ENCODE data around the gene HDAC1. TPM values are rescaled to one million over a fixed set of nuclear protein-coding genes. Genes with fewer than 3 reads are reported as not detected.

The HDAC1 gene
- total and polyA plus RNA-seq, 2 of the 13 experiments (the other 11 are each of a cell fraction or from before 2014, with no cell fraction given): 93.5 to 189 TPM

DNA sequence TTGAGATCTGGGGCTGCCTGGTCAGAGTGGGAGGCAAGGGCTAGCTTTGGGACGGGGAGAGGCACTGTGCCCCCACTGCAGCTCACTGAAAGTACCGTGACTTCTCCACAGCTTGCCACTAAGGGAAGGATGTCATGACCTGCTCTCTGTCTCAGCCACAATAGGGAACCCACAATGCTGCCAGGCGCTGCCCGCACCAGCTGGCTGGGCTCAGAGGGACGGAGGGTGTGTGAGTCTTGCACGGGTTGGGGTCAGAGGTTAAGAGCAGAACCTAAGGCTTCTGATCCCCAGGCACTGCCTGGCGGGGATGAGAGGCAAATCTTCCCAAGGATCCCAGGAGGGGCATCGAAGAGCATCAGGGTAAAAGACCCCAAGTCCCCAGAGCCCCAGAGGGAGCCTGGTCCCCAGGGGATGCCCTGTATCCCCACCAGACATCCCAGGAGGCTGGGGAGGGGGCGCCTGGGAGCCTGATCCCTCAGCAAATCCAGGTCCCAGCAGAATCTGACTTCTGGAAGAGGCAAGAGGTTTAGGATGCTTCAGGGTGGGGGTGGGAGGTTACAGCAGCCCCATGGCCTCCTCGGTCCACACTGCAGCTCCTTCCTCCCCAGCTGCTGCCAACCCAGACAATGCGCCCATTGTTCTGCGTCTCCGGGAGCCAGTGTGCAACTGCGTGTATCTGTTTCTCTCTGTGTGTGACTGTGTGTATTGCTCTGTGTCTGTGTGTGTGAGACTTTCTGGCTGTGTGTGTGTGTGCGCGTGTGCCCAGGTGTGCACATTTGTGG lies 46.2 kb downstream of the HDAC1 start (continued):
- no peak for TF ChIP-seq HNF4G (IDR thresholded peaks at IDR 0.05; ENCODE audit: borderline replicate concordance, low read depth, low read length)
- no peak for TF ChIP-seq HNF4G (CRISPR knock-in tag; IDR thresholded peaks at IDR 0.05; ENCODE audit: borderline replicate concordance, low read depth)
- TF ChIP-seq SALL2 (CRISPR knock-in tag; IDR thresholded peaks at IDR 0.05): 0 out of 2 replicates have a peak, but pooled peaks have one; percentile 43
- TF ChIP-seq ZSCAN21 (CRISPR knock-in tag; IDR thresholded peaks at IDR 0.05; ENCODE audit: borderline replicate concordance): no peak
- no peak for TF ChIP-seq SNAPC2 (CRISPR knock-in tag; IDR thresholded peaks at IDR 0.05)
- 0 out of 2 replicates have a peak, but pooled peaks have one; percentile 13 for TF ChIP-seq SALL1 (CRISPR knock-in tag; IDR thresholded peaks at IDR 0.05)
- TF ChIP-seq NKX3-1 (CRISPR knock-in tag; IDR thresholded peaks at IDR 0.05): no peak
- TF ChIP-seq ZNF10 (CRISPR knock-in tag; IDR thresholded peaks at IDR 0.05; ENCODE audit: borderline replicate concordance, low read depth): no peak
- TF ChIP-seq, protein P1, sequence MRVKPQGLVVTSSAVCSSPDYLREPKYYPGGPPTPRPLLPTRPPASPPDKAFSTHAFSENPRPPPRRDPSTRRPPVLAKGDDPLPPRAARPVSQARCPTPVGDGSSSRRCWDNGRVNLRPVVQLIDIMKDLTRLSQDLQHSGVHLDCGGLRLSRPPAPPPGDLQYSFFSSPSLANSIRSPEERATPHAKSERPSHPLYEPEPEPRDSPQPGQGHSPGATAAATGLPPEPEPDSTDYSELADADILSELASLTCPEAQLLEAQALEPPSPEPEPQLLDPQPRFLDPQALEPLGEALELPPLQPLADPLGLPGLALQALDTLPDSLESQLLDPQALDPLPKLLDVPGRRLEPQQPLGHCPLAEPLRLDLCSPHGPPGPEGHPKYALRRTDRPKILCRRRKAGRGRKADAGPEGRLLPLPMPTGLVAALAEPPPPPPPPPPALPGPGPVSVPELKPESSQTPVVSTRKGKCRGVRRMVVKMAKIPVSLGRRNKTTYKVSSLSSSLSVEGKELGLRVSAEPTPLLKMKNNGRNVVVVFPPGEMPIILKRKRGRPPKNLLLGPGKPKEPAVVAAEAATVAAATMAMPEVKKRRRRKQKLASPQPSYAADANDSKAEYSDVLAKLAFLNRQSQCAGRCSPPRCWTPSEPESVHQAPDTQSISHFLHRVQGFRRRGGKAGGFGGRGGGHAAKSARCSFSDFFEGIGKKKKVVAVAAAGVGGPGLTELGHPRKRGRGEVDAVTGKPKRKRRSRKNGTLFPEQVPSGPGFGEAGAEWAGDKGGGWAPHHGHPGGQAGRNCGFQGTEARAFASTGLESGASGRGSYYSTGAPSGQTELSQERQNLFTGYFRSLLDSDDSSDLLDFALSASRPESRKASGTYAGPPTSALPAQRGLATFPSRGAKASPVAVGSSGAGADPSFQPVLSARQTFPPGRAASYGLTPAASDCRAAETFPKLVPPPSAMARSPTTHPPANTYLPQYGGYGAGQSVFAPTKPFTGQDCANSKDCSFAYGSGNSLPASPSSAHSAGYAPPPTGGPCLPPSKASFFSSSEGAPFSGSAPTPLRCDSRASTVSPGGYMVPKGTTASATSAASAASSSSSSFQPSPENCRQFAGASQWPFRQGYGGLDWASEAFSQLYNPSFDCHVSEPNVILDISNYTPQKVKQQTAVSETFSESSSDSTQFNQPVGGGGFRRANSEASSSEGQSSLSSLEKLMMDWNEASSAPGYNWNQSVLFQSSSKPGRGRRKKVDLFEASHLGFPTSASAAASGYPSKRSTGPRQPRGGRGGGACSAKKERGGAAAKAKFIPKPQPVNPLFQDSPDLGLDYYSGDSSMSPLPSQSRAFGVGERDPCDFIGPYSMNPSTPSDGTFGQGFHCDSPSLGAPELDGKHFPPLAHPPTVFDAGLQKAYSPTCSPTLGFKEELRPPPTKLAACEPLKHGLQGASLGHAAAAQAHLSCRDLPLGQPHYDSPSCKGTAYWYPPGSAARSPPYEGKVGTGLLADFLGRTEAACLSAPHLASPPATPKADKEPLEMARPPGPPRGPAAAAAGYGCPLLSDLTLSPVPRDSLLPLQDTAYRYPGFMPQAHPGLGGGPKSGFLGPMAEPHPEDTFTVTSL (CRISPR knock-in tag; IDR thresholded peaks at IDR 0.05; ENCODE audit: borderline replicate concordance): no peak
- TF ChIP-seq, protein P2, sequence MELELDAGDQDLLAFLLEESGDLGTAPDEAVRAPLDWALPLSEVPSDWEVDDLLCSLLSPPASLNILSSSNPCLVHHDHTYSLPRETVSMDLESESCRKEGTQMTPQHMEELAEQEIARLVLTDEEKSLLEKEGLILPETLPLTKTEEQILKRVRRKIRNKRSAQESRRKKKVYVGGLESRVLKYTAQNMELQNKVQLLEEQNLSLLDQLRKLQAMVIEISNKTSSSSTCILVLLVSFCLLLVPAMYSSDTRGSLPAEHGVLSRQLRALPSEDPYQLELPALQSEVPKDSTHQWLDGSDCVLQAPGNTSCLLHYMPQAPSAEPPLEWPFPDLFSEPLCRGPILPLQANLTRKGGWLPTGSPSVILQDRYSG (CRISPR knock-in tag; IDR thresholded peaks at IDR 0.05): no peak
- TF ChIP-seq MAFG (CRISPR knock-in tag; IDR thresholded peaks at IDR 0.05): no peak
- TF ChIP-seq, protein P3, sequence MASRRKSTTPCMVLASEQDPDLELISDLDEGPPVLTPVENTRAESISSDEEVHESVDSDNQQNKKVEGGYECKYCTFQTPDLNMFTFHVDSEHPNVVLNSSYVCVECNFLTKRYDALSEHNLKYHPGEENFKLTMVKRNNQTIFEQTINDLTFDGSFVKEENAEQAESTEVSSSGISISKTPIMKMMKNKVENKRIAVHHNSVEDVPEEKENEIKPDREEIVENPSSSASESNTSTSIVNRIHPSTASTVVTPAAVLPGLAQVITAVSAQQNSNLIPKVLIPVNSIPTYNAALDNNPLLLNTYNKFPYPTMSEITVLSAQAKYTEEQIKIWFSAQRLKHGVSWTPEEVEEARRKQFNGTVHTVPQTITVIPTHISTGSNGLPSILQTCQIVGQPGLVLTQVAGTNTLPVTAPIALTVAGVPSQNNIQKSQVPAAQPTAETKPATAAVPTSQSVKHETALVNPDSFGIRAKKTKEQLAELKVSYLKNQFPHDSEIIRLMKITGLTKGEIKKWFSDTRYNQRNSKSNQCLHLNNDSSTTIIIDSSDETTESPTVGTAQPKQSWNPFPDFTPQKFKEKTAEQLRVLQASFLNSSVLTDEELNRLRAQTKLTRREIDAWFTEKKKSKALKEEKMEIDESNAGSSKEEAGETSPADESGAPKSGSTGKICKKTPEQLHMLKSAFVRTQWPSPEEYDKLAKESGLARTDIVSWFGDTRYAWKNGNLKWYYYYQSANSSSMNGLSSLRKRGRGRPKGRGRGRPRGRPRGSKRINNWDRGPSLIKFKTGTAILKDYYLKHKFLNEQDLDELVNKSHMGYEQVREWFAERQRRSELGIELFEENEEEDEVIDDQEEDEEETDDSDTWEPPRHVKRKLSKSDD (CRISPR knock-in tag; IDR thresholded peaks at IDR 0.05; ENCODE audit: low read depth): no peak
- TF ChIP-seq ELF3 (CRISPR knock-in tag; IDR thresholded peaks at IDR 0.05): 0 out of 2 replicates have a peak, but pooled peaks have one; percentile 13
- TF ChIP-seq XBP1 (CRISPR knock-in tag; IDR thresholded peaks at IDR 0.05): no peak
- TF ChIP-seq, protein P4, sequence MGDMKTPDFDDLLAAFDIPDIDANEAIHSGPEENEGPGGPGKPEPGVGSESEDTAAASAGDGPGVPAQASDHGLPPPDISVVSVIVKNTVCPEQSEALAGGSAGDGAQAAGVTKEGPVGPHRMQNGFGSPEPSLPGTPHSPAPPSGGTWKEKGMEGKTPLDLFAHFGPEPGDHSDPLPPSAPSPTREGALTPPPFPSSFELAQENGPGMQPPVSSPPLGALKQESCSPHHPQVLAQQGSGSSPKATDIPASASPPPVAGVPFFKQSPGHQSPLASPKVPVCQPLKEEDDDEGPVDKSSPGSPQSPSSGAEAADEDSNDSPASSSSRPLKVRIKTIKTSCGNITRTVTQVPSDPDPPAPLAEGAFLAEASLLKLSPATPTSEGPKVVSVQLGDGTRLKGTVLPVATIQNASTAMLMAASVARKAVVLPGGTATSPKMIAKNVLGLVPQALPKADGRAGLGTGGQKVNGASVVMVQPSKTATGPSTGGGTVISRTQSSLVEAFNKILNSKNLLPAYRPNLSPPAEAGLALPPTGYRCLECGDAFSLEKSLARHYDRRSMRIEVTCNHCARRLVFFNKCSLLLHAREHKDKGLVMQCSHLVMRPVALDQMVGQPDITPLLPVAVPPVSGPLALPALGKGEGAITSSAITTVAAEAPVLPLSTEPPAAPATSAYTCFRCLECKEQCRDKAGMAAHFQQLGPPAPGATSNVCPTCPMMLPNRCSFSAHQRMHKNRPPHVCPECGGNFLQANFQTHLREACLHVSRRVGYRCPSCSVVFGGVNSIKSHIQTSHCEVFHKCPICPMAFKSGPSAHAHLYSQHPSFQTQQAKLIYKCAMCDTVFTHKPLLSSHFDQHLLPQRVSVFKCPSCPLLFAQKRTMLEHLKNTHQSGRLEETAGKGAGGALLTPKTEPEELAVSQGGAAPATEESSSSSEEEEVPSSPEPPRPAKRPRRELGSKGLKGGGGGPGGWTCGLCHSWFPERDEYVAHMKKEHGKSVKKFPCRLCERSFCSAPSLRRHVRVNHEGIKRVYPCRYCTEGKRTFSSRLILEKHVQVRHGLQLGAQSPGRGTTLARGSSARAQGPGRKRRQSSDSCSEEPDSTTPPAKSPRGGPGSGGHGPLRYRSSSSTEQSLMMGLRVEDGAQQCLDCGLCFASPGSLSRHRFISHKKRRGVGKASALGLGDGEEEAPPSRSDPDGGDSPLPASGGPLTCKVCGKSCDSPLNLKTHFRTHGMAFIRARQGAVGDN (CRISPR knock-in tag; IDR thresholded peaks at IDR 0.05): peak; percentile 57

All from HepG2 (cell line).